NCI-H82 treated with DMSO at 0.1 percent for 48 hours (cell line): ENCODE results near the gene SDHAF2.
"Not testable (repeated sequence)": the region's sequence is repeated elsewhere in the genome, so short reads cannot be mapped to it uniquely, and the experiment has no call there.

Experiments
- DNase-seq: peaks from one replicate; lab custom pipeline; 2025; ENCODE audit not compliant: unreplicated experiment; lab: John Stamatoyannopoulos, UW

Gene SDHAF2

DNA sequence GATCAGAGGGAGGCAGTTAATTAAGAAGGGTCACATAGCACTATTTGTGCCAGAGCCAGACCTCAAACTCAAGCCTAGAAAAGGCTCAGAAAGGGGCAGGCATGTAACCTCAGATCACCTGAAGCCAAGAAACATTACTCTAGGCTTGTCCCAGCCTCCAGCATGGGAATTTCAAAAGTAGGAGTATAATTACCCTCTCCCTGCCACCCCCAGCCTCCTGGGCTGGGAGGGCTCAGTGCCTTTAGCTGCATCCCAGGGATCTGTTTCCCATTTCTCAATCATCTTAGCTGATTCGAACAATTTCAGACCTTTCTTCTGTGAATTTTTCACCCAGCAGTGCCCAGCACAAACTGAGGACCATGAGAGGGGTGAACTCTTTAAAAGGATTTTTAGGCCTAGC, 45.5 kb downstream of the SDHAF2 start:
- DNase-seq = no peak

DNA sequence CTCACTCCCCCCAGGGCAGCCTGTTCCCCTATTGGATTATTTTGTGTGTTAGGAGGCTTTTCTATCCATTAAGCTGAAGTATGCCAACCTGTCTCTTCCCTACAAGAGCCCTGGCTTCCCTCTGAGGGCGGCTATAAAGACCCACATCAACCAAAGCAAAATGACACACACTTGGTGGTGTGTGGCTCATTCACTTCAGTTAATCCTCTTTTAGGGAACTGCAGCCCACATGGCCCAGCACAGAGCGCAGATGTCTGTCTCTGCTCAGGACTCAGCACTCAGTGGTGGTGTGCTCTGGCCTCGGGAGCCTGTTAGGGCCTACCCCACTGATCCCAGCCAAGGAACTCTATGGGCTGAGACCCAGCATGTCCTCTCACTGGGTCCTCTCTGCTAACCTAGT, 46.4 kb downstream of the SDHAF2 start:
- peak; percentile 7 for DNase-seq

DNA sequence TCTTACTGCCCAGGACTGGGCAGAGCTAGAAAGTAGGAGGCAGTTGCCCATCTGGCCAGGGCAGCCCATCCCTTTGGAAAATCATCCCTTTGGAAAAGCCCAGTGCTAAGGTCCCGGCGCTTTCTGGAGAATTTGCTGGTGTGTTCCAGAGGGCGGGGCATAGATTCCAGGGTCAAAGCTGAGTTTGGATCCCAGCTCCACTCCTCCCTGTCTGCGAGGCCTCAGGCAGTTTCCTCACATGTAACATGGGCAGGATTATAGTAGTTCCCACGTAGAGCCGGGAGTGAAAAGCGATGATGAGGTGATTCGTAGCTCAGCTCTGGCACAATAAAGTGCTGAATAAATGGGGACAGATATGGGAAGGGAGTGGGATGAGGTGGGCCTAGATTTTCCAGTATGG, 47.2 kb downstream of the SDHAF2 start:
- no peak for DNase-seq

DNA sequence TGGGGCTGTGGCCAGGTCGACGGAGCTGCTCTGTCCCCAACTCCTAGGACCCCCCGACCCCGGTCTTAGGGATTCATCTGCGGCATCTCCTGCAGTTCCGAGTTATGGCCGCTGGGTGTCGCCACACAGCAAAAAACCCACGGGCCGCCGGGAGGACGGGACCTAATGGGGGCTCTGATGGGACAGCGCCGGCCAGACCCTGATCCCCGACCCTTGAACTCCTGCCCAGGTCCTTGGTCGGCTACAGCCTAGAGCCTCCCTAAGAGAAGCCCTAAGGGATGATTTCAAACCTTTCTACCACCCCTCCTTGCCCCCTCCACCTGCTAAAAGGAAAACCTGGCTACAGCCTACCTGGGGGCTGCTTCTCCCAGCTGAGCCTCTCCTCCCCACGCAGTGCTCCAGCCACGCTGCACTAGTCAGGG, 47.8 kb downstream of the SDHAF2 start:
- no peak for DNase-seq

DNA sequence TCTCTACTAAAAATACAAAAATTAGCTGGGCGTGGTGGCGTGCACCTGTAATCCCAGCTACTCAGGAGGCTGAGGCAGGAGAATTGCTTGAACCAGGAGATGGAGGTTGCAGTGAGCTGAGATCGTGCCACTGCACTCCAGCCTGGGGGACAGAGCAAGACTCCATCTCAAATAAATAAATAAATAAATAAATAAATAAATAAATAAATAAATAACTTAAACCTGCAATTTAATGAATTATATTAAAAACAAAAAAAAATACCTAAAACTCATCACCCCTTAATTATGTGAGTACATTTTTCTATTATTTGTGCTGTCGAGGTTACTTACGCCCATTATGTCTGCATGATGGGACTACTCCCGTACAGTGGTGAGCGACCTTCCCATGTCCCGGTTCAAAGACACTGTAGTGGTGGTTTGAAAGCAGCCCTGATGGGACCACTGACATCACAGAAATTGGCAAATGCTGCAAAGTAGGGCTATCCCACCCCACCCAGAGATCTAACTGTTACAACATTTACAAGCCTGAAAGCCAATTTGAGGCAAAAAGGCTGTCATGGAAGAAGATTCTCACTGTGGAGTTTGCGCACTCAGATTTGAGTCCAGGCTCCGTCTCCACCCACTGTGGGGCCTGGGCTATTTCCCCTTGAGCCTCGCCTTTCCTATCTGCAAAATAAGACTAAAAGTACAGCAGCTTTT, 49.6 kb downstream of the SDHAF2 start:
- not testable (repeated sequence) for DNase-seq

DNA sequence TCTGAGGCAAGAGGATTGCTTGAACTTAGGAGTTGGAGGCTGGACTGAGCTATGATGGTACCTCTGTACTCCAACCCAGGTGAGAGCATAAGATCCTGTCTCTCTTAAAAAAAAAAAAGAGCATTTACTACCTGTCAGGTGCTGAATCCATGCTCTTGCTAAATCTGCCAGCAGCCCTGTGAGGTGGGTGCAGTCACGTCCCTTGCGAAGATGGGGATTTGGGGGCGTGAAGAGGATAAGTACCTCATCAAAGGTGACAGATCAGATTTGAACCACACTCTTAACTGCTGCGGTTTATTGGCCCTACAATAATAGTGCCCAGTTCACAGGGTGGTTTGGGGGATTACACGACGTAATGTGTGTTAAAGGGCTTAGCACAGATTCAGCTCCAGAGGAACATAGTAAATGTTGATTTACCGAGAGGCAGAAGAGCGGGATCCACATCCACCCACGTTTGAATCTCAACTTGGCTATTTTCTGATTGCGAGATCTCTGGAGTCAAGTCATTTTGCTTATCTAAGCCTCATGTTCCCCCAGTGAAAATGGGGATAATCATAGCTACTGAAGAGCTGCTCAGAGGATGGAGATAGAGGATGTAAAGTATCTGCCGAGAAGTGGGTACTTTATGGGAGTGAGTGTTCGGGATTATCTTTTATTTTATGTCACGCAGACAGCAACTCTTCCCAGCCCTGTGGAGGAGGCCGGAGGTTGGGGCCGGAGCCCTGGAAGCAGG, 50.5 kb downstream of the SDHAF2 start:
- DNase-seq = peak; percentile 18

DNA sequence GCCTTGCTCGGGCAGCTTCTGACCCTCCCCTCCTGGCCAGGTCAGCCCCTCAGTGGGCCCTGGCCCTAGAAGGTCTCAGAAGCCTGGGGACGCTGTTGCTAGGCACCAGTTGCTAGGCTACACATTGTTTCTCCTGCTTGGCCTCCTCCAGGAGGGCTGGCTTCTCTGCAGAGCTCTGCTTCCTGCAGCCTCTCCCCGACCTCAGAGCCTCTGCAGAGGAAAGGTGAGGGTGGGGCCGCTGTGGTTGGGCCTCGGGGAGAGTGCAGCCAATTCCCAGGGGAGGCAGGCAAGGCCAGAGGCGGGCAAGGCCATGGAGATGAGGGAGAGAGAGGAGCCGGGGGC, 51.0 kb downstream of the SDHAF2 start:
- DNase-seq = no peak

DNA sequence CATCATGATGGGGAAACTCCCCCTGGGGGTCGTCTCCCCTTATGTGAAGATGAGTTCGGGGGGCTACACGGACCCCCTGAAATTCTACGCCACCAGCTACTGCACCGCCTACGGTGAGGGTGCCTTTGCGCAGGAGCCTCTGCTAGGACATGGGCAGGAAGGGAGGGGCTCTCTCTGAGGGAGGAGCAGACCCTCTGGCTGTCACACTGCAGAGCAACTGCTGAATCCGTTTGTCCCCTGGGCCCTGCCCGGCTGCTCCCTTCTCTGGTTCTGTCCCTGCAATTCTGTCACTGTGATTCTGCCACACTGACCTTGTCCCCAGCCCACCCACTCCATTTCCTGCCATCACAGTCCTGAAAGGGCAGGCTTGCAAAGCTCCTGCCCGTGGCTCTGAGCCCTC, 51.9 kb downstream of the SDHAF2 start:
- no peak for DNase-seq

DNA sequence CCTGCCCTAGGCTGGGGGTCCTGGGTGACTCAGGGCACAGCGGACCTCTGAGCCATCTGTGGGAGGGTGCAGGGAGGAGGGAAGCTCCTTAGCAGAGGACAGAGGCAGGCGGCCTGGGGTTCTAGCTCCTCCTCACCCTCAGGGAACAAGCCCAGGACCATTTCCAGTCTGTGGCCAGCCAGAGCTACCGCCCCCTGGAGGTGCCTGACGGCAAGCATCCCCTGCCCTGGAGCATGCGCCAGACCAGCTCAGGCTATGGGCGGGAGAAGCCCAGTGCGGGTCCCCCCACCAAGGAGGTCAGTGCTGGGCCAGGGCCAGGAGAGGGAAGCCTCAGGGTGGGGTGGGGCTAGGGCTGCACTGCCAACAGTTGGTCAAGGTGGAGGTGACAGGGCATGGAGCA, 52.6 kb downstream of the SDHAF2 start:
- no peak for DNase-seq

DNA sequence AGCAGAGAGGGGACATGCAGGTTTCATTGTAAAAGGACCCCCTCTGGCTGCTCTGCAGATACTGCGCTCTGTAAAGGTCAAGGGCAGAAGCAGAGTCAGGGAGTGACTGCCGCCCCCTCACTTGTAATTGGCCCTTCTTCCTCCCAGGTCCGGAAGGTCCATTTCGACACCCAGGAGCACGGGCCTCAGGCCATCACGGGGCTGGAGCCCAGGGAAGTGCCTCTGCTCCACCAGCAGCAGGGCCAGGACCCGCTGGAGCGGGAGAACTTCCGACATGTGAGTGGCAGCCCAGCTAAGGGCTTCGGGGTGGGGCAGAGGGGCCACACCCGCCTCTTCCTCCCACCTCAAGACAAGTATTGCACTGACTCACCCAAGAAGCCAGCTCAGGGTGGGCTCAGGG, 54.6 kb downstream of the SDHAF2 start:
- DNase-seq = no peak

DNA sequence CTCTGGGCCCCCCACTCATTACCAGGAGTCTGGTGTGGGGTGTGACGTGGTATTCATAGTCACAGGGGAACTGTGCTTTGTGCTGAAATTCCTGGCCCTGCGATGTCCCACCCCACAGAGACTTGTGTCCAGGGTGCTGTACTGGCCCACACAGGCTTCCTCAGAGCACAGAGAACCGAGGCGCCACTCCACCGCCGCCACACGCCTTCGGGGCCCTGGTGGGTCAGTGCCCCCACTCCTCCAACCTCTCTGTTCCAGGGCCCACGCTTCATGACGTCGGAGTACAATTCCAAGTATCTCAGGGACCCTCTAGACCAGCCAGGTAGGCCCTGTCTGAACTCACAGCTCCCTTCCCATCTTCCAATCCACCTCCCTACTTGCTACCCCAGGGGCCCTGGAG, 55.2 kb downstream of the SDHAF2 start:
- DNase-seq = no peak

DNA sequence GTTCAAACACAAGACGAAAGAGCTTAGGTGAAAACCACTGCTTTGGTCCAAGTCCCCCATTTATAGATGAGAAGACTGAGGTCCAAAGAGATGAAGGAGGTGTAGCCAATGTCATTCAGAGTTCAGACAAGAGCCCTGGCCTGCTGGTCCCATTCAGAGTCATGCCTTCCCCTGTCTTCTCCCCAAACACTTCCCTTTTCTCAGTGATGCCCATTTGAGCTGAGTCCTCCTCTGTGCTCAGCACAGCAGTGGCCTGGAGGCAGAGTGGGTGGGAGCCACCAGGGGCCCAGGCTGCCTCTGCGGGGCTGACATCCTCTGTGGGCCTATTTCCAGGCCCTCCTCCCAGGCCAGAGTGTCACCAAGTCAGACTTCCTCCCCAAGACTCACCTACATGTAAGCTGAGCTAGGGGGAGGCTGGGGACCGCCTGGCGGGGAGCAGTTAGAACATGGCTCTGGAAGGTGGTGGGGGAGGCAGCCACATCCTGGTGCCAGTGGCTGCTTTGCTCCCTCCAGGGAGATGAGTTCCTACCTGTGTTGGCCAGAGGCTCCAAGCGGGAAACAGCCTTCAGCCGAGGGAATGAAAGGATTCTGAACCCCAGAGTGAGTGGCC, 56.2 kb downstream of the SDHAF2 start:
- DNase-seq = no peak

DNA sequence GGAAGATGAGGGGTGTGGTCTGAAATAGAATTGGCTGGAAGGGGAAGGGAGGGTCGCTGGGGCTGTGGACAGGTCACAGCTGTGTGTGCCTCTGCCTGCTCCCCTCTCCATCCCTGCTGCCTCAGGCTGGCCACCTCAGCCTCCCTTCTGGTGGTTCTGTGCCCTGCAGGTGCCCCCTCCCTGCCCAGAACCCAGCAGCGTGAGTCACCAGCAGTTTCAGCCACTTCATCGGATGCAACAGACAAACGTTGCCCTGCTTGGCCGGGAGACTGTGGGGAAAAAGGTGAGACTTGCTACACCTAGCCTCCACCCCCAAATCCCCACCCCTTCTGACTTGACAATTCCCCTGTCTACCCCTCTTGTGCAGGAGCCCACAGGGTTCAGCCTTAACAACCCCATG, 56.9 kb downstream of the SDHAF2 start:
- DNase-seq = no peak

DNA sequence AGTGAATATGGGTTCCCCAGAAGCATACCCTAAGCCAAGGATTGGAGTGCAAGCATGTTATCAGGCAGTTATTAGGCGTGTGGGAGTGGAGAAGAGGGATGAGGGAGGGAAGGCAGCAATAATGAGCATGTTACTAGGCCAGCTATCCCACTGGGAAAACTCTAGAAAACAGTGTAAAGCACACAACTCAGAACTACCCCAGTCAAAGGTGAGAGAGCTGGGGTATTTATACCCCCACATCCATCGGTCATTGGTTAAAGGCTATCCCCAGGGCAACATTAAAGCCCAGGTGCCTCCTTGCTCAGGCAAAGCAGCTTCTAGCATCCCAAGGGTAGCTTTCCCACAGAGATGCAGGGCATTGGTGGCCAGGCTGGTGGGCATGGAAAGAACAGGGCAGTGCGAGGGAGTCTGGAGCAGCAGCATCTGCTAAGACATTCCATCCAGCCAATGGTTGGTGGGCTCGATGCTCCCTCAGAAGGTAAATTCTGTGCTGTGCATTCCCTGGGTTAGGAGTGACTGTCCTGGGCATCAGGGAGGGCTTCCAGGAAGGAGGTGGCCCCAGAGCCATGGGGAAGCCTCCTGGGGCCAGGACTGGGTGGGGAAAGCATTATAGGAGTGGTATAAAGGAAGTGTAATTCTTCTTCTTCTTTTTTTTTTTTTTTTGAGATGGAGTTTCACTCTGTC, 57.6 kb downstream of the SDHAF2 start:
- DNase-seq = no peak

DNA sequence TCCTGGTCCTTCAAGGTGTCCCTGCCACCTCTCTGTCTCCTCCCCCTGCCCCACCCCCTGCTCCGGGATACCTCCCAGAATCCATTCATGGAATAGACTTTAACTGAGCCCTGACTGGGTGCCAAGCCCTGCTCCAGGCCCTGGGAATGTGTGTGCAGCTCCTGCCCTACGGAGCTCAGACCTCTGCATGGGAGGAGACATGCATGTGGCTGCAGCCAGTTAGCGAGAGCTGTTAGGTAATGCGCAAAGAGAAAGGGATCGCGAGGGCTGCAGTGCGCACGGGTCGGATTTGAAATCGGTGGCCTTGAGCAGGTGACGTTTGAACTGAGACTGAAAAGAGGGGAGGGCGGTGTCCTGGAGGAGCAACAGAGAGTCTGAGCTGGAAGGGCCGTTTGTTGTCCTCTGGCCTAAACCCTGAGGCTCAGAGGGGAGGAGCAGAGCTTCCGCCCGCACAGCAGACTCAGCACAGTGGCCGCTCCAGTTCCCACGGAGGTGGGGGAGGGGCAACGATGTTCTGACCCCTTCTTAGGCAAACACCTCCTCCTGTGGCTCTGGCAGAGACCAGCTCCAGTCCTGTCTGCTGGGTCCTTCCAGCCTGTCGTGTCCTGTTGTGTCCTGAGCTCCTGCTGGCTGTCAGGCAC, 58.8 kb downstream of the SDHAF2 start:
- DNase-seq = no peak

DNA sequence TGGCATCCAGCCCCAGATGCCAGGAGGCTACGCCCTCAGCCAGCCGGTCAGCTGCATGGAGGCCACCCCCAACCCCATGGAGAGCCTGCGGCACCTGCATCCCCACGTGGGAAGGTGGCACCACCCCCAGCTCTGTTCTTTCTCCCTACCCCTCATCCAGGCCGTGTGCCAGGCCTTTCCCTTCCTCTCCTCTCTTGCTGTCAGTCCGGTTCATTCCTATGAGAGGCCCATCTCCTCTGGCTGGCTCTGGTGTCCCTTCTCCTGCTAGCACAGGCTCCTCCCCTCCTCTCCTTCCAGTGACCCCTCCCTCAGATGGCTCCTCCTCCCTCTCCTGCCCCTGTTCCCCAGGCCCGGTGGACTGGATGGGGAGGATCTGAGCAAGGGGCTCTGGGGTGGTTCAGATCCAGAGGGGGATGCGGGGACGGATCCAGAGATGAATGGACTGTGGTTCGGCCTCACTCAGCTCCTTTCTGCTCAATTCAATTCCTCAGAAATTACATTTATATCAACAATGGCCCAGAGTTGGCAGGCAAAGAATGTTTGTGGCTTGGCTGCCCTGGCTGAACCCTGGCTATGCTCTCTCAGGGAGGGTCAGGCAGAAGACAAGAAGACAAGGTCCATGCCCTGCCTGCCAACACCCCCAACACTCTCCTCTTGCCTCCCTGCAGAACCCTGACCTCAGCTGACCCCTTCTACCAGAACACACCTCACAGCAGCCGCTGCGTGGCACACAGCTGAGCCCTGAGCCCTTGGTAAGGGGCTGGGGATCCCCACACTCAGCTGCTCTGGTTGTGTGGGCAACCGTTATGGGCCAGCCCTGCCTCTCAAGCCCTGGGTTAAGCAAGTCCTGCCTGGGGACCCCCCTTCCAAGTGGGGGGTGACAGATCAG, 60.2 kb downstream of the SDHAF2 start:
- no peak for DNase-seq

DNA sequence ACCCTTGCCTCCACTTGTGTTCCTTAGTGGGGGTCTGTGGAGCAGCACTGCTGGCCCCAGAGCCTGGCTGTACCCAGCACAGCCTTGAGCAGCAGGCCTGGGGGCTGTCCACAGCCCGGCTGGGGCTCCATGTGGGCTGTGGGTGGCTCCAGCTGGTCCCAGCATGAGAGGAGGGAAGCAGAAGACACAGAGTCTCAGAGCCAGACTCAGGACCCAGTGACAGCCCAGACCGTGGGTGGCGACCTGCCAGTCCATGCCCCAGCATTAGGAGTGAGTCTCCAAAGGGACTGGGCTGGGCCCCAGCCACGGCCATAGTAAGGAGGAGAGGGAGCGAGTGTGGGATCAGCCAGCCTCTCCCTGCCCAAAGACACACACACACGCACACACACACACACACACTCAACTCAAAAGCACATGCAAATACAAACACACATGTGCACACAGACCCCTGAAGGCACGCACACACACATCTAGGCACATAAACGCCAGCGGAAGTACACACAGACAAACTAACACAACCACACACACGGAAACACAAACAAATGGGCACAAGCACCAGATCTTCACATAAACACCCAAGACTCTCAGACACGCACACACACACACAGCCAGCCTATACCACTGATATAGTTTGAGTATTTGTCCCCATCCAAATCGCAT, 61.9 kb downstream of the SDHAF2 start:
- DNase-seq = no peak

DNA sequence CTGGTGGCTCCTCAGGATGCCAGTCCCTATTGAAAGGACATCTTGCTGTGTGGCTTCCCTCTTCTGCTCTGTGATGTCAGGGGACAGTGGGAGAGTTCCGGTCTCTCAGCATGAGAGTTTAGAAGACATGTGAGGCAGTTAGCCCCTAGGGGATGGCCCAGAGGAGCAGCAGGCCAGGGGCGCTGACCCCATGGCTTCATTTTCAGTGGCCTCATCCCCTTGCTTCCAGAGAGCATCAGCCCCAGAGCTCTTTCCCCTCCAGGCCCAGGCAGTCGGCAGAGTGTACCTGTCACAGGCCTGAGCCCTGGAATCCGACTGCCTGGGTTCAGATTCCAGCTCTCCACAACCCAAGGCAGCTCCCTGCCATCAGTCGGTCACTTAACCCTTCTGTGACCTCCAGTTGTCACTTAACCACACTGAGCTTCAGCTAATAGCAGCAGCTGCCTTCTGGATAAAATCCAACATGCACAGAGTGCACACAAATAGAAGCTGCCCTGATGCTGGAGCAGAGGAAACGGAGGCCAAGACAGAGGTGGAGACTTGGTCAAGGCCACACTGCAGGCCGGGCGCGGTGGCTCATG, 64.5 kb downstream of the SDHAF2 start:
- no peak for DNase-seq

DNA sequence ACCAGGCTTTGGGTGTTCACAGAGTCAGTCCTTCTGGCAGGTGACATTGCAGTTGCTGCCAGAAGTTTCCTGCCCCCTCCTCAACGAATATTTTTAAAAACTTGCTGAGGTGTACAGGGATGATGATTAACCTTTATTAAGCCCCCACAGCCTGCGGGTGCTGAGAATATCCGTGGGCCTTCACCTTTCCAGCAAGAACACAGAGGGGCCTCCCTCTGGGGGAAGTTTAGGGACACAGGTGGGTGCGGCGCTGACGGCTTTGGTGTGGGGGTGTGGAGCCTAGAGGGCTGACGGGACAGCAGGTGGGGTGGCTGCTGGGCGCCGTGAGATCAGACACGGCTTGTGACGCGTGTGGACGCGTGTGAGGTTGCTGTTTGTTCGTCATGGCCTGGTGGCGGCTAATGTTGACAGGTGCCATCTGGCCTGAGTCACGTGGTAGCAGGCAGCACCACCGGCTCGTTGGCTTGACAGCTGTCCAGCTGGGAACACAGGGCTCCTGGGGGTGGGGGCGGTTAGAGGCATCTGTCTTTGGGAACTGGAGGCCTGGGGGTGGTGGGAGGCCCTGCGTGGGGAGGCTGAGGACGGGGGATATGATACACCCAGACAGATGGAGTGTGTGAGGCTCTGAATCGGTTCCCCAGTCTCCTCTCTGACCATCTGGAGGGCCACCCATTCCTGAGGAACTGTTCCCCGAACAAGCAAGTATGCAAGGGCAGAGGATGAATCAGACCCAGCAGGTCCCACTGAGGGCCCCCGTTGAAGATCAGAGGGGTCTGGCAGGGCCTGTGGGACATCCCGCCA, 66.1 kb downstream of the SDHAF2 start:
- peak; percentile 79 for DNase-seq
